Measurements from ENCODE around the gene EXOSC6.
"Not testable (repeated sequence)": the region's sequence is repeated elsewhere in the genome, so short reads cannot be mapped to it uniquely, and the experiment has no call there.

EXOSC6 gene

GRCh38 chr16:70267516-70267915 lies 15.8 kb upstream of the EXOSC6 start:
- no peak overlapping the region for H2AFZ ChIP-seq (ENCODE audit: low read depth, low read length, severe bottlenecking)
- no peaks in the 10 kb centered on the region for H3K9me2 ChIP-seq (replicated peaks; ENCODE audit: insufficient read depth, low read length)
- no peaks in the 10 kb centered on the region for H3K9me3 ChIP-seq (ENCODE audit: insufficient read depth, low read length)
- H3K27ac ChIP-seq (ENCODE audit: low read depth, low read length): no peak overlapping the region
- no peak overlapping the region for H3K4me3 ChIP-seq (ENCODE audit: insufficient read depth, low read length, poor library complexity, severe bottlenecking)
- H4K20me1 ChIP-seq (ENCODE audit: low read depth, low read length): no peaks in the 10 kb centered on the region
- no peak overlapping the region for H3K4me2 ChIP-seq (ENCODE audit: low read depth, low read length, poor library complexity, severe bottlenecking)
- H3K9ac ChIP-seq (ENCODE audit: low read length): no peak overlapping the region
- TF ChIP-seq CTCF (IDR thresholded peaks at IDR 0.05; ENCODE audit: insufficient read depth, low read length, poor library complexity, severe bottlenecking): peak; percentile 18
- no peak for TF ChIP-seq EZH2phosphoT487 (conservative IDR thresholded peaks at IDR 0.05; ENCODE audit: low read length)
- no peaks in the 10 kb centered on the region; the same call in 1 of the 2 replicates for H3F3A ChIP-seq (ENCODE audit: insufficient read depth)
- peaks cover 4% of the 10 kb centered on the region for H3K79me2 ChIP-seq (ENCODE audit: insufficient read depth, low read length)
- peaks cover 32% of the 10 kb centered on the region for H3K36me3 ChIP-seq (ENCODE audit: low read length)
- H3K27me3 ChIP-seq (ENCODE audit: low read length): no peaks in the 10 kb centered on the region

GRCh38 chr16:70259903-70260302 lies 8.2 kb upstream of the EXOSC6 start:
- H3K79me2 ChIP-seq (ENCODE audit: insufficient read depth, low read length); H2AFZ ChIP-seq (ENCODE audit: low read depth, low read length, severe bottlenecking); H3K27ac ChIP-seq (ENCODE audit: low read depth, low read length); H3K27me3 ChIP-seq (ENCODE audit: low read length); H3F3A ChIP-seq (ENCODE audit: insufficient read depth); H3K4me3 ChIP-seq (ENCODE audit: insufficient read depth, low read length, poor library complexity, severe bottlenecking); H3K9me3 ChIP-seq (ENCODE audit: insufficient read depth, low read length); H4K20me1 ChIP-seq (ENCODE audit: low read depth, low read length); H3K9me2 ChIP-seq (replicated peaks; ENCODE audit: insufficient read depth, low read length); H3K9ac ChIP-seq (ENCODE audit: low read length); H3K4me2 ChIP-seq (ENCODE audit: low read depth, low read length, poor library complexity, severe bottlenecking): not testable (repeated sequence)
- peaks cover 33% of the 10 kb centered on the region; the same call in 1 of the 2 replicates for H3K36me3 ChIP-seq (ENCODE audit: low read length)

DNA sequence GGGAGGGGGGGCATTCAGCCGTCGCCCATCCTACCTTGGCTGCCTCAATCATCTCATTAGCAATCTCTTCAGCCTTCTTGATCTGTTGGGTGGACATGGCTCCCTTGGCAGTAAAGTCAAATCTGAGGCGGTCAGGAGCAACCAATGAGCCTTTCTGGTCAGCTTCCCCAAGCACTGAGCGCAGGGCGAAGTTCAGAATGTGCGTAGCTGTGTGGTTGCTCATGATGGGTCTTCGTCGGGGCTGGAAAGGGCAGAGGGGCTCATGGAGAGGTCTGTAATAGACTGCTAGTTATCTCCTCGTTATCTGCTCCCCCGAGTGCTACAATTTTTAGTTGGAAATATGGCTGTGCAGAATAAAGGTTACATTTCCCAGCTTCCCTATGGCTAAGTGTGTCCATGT lies 7.2 kb upstream of the EXOSC6 start:
- no peaks in the 10 kb centered on the region for H3K9me2 ChIP-seq (replicated peaks; ENCODE audit: insufficient read depth, low read length)
- H3K27ac ChIP-seq (ENCODE audit: low read depth, low read length): no peak overlapping the region
- no peak overlapping the region for H2AFZ ChIP-seq (ENCODE audit: low read depth, low read length, severe bottlenecking)
- H3K36me3 ChIP-seq (ENCODE audit: low read length): peaks cover 30% of the 10 kb centered on the region; the same call in 1 of the 2 replicates
- H3K9me3 ChIP-seq (ENCODE audit: insufficient read depth, low read length): no peaks in the 10 kb centered on the region
- H3K4me2 ChIP-seq (ENCODE audit: low read depth, low read length, poor library complexity, severe bottlenecking): no peak overlapping the region
- TF ChIP-seq EZH2phosphoT487 (conservative IDR thresholded peaks at IDR 0.05; ENCODE audit: low read length) (no peak), CTCF (IDR thresholded peaks at IDR 0.05; ENCODE audit: insufficient read depth, low read length, poor library complexity, severe bottlenecking) (no peak)
- no peak overlapping the region for H3K4me3 ChIP-seq (ENCODE audit: insufficient read depth, low read length, poor library complexity, severe bottlenecking)
- no peaks in the 10 kb centered on the region for H3K27me3 ChIP-seq (ENCODE audit: low read length)
- no peaks in the 10 kb centered on the region; the same call in 1 of the 2 replicates for H4K20me1 ChIP-seq (ENCODE audit: low read depth, low read length)
- no peak overlapping the region for H3K9ac ChIP-seq (ENCODE audit: low read length)
- no peaks in the 10 kb centered on the region for H3K79me2 ChIP-seq (ENCODE audit: insufficient read depth, low read length)
- no peaks in the 10 kb centered on the region; the same call in 1 of the 2 replicates for H3F3A ChIP-seq (ENCODE audit: insufficient read depth)

- no peaks in the 10 kb centered on the region for H3K79me2 ChIP-seq (ENCODE audit: insufficient read depth, low read length)
- H3K9ac ChIP-seq (ENCODE audit: low read length): no peak overlapping the region
- peaks cover 30% of the 10 kb centered on the region; the same call in 1 of the 2 replicates for H3K36me3 ChIP-seq (ENCODE audit: low read length)
- peaks cover 6% of the 10 kb centered on the region for H3F3A ChIP-seq (ENCODE audit: insufficient read depth)
- no peaks in the 10 kb centered on the region for H3K27me3 ChIP-seq (ENCODE audit: low read length)
- no peak overlapping the region for H3K27ac ChIP-seq (ENCODE audit: low read depth, low read length)
- H3K9me3 ChIP-seq (ENCODE audit: insufficient read depth, low read length): no peaks in the 10 kb centered on the region
- H3K9me2 ChIP-seq (replicated peaks; ENCODE audit: insufficient read depth, low read length): no peaks in the 10 kb centered on the region
- no peak overlapping the region for H3K4me3 ChIP-seq (ENCODE audit: insufficient read depth, low read length, poor library complexity, severe bottlenecking)
- H3K4me2 ChIP-seq (ENCODE audit: low read depth, low read length, poor library complexity, severe bottlenecking): no peak overlapping the region
- no peaks in the 10 kb centered on the region; the same call in 1 of the 2 replicates for H4K20me1 ChIP-seq (ENCODE audit: low read depth, low read length)
- TF ChIP-seq EZH2phosphoT487 (conservative IDR thresholded peaks at IDR 0.05; ENCODE audit: low read length): no peak
- no peak for TF ChIP-seq CTCF (IDR thresholded peaks at IDR 0.05; ENCODE audit: insufficient read depth, low read length, poor library complexity, severe bottlenecking)
- no peak overlapping the region for H2AFZ ChIP-seq (ENCODE audit: low read depth, low read length, severe bottlenecking)
Observed at GRCh38 chr16:70258065-70258464, 6.3 kb upstream of the EXOSC6 start.

Data from SU-DHL-6 (cell line).